ENCODE measurements around the gene TYSND1.
A peak's percentile ranks its signal among the peaks of the same experiment; 100 is the strongest.

GRCh38 chr10:70106958-70107791 is 39.3 kb downstream of the TYSND1 start:
- TF ChIP-seq CTCF (IDR thresholded peaks at IDR 0.05; ENCODE audit: insufficient read depth, low read length, poor library complexity, severe bottlenecking): peak; percentile 84
- TF ChIP-seq EZH2phosphoT487 (conservative IDR thresholded peaks at IDR 0.05; ENCODE audit: low read length): no peak

Measured in SU-DHL-6 (cell line).